Fibroblast of skin of right biceps (primary cell): Measurements from ENCODE around the gene KIFC1.

Experiments used
- DNase-seq: peaks from one replicate; pipeline ENCODE4 v3.0.0-alpha.2; 2013

The KIFC1 gene

DNA sequence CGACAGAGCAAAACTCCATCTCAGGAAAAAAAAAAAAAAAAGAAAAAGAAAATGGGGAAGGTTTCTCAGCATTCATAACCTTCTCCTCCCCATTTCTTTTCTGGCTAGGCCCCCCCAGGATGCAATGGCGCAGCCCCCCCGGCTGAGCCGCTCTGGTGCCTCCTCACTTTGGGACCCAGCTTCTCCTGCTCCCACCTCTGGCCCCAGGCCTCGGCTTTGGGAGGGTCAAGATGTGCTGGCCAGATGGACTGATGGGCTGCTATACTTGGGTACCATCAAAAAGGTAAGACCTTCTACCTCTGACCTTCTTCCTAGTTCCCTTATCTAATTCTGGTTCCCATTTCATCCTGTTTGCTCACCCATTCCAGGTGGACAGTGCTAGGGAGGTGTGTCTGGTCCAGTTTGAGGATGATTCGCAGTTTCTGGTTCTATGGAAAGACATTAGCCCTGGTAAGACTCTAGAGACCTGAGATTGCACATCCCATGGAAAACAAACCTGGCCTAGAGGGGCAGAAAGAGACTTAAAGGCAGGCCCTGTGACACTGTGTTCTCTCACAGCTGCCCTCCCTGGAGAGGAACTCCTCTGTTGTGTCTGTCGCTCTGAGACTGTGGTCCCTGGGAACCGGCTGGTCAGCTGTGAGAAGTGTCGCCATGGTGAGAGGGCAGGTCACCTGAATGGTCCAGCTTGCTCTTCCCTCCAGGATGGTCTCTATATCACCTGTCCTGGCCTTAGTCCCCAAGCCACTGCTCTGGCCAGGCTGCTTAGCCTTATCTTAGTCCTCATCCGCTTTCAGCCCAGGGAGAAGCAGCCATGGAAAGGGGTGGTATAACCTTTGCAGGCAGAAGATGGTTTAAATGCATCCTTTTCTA is 20.8 kb downstream of the KIFC1 start:
- no peak for DNase-seq

DNA sequence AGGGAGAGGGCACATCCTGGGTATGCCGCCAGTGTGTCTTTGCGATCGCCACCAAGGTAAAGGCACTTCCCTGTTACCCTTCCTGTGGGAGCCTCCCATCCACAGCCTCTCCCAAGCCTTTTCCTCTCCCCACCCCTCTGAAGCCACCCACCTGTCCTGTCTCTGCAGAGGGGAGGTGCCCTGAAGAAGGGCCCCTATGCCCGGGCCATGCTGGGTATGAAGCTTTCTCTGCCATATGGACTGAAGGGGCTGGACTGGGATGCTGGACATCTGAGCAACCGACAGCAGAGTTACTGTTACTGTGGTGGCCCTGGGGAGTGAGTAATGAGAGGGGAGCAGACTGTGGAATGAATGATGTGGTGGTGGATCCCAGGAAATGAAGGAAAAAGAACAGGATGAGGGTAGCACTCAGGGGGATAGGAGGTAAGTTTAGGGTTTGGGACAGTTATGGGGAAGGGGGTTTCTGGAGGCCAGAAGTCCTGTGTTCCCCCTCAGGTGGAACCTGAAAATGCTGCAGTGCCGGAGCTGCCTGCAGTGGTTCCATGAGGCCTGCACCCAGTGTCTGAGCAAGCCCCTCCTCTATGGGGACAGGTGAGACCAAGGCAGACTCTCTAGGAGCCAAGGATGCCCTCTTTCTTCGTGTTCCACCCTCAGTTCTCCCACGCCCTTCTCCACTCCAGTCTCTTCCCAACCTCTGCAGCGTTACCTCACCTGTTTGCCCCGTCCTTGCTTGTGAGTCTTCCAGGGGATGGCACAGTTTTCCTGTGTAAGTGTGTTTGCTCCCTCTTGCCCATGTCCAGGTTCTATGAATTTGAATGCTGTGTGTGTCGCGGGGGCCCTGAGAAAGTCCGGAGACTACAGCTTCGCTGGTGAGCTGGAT is 21.9 kb downstream of the KIFC1 start:
- DNase-seq = no peak

DNA sequence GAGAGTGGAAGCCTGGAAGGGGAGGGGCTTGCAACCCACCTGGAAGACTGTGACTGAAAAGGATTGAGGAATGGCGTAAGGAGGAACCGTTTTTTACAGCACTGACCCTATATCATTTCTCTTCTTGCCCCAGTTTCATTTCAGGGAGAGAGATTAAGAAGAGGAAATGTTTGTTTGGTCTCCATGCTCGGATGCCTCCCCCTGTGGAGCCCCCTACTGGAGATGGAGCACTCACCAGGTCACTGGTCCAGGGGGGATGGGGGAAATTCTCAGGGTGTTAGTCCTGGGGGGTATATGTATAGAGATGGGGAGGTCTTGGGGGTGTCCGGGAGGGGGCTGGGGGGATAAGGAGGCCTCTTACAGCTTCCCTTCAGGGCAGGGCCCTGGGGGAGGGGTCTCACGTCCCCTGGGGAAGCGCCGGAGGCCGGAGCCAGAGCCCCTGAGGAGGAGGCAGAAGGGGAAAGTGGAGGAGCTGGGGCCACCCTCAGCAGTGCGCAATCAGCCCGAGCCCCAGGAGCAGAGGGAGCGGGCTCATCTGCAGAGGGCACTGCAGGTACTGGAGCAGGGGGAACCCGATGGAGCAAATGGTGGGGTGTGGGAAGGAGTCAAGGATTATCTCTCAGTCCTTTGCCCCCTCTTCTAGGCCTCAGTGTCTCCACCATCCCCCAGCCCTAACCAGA is 23.1 kb downstream of the KIFC1 start:
- no peak for DNase-seq

DNA sequence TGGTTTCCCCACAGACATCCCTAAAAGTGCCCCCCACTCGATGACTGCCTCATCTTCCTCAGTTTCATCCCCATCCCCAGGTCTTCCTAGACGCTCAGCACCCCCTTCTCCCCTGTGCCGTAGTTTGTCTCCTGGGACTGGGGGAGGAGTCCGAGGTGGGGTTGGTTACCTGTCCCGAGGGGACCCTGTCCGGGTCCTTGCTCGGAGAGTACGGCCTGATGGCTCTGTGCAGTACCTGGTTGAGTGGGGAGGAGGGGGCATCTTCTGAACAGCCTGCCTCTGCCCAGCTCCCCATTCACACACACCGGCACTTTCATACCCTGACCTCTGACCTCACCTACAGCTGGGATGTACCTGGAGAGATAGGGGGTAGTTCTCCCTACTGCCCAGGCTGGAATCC is 24.2 kb downstream of the KIFC1 start:
- no peak for DNase-seq

DNA sequence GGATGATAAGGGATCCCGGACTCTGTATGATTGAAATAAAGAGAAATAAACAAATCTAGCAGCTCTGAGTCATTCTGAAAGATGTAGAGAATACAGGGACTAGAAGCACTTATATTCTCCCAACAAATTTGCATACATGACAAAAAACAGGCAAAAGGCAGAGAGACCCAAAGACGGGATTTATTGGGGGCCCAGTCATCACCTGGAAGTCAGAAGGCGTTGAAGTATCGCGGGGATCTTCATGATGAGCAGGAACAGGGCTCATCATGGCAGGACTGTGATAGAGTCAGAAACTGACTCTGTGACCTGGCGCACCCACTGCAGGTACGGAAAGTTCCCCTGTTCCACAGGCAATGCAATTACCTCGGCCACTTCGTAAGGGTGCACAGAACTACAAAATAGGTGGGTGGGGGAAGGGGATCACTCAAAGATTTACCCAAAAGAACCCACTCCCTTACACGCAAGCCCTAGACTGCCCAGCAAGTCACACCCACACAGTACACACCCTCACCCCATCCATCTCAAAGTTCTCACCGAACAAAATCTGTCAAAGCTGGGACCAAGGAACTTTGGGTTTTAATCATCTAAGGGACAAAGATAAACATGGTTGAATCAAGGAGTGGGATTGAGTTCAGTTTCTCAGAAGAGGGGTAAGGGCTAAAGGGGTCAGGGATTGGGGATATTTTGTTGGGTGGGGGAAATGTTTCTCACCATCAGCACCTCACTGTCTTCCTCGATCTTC is 24.9 kb downstream of the KIFC1 start:
- DNase-seq = no peak

DNA sequence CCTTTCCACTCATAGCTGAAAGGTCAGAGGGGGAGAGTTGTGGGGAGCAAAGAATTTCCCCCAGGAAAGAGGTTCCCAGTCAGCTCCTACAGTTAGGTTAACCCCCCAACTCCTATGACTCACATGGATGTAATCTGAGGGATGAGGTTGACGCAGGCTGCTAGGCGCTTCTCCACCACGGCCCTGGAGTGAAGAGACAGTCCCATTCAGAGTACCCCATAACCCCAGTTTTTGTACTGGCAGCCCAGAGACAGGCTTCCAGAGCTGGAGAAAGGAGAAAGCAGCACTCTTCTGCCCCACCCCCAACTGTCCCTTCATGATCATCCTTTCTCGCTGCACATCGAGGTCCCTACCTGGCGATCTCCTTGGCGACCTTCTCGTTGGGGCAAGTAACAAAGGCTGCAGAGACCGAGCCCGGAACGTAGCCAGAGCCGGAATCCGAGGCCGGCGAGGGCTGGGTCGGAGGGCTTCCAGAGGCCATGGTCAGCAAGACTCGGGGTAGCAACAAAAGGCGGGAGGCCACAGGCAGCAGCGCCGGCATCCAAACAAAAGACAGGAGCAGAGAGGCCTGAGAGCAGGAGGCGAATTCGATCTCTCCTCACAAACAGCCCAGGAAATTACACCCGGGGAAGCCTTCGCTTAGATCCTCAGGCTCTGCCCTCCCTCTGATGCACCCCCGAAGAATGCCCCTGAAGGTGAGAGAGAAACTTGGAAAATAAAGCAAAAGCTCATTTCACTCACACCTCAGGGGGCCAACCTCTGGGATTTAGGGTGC is 25.7 kb downstream of the KIFC1 start:
- DNase-seq = peak; percentile 93

DNA sequence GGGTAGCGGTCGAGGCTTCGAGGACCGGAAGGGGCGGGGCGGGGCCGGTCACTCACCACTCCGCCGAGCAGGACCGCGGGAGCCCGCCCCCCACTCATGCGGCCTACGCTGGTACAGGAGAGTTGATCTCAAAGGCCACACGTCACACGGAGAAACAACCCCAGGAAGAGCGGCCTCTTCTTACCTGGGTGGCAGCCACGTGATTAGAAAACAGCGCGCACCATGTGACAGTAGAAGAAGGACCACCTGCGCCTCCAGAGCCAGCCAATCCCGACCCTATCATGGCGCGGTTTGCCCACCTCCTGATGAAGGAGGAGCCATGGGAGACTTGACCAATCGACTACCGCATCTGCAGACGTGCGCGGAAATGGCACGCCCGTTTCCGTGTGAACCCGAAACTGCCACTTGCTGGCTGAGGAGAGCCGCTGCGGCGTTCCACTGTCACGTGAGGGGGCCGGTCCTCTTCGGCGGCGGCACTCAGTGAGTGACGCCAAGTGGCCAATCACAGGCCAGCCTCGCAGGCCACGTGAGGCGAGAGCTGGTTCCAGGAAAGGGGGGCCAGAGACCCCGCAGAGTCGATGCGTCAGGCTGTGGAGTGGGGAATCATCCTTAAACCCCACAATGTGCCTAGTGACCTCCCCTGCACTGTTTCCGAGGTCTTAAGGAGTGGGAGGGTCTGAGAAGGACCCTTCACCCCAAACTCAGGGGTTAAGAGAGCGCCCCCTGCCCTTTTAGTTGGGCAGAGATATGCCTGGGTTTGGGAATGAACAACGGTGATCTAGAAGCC is 26.5 kb downstream of the KIFC1 start, which contains the start of gene CUTA:
CUTA (minus strand) TSS at position 205 of the 787 bp plus-strand sequence; CDS start at position 98, 107 bp downstream.
- DNase-seq = peak; percentile 100

DNA sequence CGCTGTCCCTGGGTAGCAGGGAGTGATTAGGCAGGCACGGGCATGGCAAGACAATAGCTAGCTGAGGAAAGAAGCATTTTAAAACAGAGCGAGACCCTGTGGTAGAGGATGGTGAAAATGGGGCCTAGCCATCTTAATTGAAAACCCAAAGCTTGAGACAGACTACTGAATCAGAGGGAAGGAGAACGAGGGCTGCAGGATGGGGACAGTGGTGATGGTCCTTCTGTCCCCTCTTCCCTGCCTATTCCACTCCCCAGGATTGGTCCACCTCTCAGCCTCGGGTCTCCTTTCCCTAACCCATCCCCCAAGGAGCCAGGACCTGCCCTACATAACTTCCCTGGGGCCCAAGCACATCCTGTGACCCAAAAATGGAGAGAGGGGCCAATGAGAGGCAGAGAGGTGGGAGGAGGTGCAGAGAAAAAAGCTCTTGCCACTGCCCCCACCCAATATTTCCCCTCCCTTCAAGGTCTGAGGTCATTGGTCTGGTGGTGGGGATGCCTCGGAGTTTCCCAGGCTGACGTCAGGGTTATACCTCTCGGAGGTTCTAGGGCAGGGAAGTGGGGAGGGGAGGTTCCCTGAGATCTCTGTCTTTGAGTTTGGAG is 27.2 kb downstream of the KIFC1 start:
- DNase-seq = peak; percentile 33

DNA sequence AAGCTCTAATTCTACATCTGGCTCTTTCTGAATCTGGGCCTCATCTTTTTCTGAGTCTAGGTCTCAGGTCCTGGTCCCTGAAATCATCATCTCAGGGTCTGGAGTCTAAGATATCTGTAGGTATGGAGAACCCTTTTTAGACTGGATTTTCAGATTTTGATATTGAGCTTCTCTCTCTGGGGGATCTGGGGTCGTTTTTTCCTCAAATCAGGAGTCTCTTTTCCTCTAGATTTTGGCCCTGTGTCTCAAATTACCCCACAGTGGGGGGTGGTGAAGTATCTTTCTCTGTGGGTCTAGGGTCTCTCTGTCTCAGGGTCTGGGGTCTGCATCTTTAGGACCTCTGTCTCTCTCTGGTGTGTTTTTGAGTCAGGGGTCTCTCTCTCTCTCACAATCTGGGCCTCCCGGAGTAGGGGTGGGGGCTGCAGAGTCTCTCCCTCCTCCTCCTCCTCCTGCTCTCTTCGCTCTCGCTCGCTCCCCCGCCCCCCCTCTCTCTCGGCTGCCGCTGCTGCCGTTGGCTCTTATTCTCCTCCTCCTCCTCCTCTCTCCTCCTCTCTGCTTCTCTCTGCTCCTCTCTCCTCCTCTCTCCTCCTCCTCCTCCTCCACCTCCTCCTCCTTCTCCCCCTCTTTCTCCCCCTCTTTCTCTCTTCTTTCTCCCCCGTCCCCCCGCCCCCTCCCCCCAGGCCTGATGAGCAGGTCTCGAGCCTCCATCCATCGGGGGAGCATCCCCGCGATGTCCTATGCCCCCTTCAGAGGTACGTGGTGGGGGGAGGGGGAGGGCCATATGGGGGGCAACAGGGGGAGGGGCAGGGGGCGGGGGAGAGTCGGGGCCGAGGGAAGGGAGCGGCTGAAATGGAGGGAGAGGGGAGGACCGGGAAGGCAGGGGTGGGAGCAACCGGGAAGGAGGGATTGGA is 28.2 kb downstream of the KIFC1 start, which contains the start of gene SYNGAP1:
SYNGAP1 (plus strand) TSS at position 486 of the 911 bp plus-strand sequence; CDS start at position 686, 200 bp downstream.
- peak; percentile 80 for DNase-seq

DNA sequence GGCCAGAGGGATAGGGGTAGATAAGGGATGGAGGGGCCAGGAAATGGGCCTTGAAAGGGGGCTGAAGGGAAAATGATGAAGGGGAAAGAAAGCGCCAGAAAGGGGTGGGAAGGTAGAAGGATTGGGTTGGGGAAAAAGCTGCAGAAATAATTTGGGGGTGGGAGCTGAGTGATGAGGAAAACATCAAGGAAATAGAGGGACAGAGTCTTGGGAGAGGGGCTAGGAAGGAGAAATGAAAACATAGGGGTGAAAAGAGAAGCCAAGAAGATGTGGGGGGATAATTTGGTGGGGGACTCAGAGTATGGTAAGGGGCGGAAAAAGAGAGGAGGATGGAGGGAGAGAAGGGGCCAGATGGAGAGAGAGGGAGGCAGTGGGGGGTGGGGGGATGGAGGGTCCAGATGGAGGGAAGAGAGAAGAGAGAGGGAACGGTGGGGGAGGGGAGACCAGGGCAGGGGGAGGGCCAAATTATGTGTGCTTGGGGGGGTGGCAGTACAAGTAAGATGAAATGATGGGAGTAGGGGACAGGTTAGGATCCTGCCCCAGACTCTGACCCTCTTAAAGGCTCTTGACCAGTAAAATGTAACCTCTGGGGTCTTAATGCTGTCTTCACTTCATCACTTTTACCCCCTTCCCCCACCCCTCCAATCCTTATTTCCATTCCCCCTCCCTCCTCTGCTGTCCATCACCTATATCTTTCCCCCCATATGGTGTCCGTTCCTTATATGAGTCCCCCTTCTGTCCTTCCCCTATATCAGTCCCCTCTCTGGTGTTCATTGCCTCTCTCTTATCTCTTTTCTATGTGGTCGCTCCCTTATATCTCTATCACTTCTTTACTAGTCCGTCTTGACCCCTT is 29.1 kb downstream of the KIFC1 start:
- DNase-seq = peak; percentile 35

DNA sequence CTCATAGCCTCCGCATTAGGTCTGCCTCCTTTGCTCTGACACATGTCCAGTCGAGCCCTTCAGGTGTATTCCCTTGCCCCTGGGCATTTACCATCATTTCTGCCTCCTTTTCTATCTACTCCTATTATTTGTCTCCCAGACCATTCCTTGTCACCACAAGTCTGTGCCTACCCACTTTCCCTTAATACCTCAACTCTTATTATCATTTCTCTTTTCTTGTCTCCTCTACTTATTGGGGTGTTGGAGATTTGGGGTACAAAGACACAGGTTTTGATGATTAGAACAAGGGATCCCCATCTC is 29.7 kb downstream of the KIFC1 start:
- no peak for DNase-seq

DNA sequence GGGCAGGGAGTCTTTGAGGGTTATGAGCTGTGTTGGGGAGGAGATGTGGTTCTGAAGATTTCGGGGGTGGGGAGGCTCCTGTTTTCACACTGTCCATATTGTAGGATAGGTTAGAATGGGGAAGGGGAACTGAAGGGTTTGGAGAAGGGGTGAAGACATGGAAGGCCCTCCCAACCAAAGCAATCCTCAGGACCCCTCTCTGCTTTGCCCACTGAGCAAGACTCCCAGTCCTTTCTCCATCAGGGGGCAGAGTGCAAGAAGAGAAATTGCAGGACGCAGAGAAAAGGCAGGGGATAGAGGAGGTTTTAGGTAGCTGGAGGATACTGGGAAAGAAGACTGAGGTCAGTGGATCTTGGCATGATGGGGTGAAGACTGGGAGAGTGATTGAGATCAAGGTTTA is 32.2 kb downstream of the KIFC1 start:
- DNase-seq = no peak

DNA sequence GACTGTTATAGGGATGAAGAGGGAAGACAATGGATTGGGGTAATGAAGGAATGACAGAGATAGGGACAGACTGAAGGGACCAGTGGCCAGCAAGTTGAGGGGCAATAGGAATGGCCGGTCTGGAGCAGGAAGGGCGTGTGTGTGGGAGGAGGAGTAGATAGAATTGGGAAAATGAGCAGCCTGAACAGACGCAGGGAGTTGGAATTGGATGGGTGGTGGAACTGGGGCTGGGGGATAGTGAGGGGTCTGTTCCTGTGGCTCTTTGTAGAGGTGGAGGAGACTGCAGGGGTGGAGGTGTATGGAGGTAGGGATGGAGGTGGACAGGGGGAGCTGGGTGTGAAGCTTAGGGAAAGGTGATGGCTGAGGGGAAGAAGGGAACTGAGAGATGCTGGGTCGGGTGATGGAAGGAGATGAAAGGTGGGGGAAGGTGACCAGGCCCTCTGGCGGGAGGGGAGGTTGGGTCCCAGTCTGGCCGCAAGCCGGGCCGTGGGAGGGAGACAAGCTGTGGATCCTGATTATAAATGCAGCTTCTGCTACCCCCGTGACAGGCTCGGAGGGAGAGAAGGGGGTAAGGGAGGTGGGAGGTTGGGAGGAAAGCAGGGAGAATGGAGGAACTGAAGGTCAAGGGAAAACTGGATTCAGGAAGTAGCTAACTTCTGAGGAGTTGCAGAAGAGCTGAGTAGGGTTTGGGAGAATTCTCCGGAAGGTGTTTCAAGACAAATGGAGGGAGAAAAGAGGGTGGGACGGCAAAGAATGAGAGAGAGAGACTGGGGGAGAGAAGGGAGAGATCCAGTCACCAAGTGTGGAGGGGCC is 33.4 kb downstream of the KIFC1 start:
- DNase-seq = no peak

DNA sequence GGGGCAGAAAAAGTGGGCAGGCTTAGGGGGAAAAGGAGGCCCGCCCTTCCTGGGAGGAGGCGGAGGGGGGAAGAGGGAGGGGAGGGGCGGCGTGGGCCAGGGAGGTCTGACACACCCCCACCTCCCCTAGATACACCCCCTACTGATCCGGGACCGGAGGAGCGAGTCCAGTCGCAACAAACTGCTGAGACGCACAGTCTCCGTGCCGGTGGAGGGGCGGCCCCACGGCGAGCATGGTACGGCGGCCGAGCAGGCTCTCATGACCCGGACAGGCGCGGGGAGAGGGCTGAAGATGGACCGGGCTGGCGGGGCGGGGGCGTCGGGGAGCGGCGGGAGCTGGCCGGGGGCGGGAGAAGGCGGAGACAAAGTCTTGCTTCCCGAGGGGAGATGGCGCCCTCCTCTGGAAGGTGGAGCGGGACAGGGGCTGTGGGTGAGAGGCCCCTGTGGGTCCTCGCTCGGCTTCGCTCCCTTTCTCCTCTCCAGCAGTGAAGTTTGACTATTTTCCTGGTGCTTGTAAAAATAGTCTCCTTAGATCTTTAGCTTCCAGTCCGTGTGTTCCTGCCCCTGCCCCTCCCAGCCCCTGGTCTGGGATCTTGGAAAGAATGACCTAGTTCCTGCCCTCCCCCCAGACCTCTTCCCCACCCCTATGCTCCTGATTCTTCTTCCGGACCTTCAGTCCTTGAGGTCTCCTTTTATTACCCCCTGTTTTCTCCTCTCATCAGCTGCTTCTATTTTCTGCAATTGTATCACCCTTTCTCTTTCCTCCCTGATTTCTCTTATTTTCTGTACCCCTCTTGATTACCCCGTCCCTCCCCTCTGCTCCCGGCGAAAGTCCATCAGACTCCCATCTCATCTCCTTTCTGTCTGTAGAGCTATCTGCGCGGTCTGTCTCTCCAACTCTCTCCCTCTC is 34.3 kb downstream of the KIFC1 start:
- peak; percentile 88 for DNase-seq

DNA sequence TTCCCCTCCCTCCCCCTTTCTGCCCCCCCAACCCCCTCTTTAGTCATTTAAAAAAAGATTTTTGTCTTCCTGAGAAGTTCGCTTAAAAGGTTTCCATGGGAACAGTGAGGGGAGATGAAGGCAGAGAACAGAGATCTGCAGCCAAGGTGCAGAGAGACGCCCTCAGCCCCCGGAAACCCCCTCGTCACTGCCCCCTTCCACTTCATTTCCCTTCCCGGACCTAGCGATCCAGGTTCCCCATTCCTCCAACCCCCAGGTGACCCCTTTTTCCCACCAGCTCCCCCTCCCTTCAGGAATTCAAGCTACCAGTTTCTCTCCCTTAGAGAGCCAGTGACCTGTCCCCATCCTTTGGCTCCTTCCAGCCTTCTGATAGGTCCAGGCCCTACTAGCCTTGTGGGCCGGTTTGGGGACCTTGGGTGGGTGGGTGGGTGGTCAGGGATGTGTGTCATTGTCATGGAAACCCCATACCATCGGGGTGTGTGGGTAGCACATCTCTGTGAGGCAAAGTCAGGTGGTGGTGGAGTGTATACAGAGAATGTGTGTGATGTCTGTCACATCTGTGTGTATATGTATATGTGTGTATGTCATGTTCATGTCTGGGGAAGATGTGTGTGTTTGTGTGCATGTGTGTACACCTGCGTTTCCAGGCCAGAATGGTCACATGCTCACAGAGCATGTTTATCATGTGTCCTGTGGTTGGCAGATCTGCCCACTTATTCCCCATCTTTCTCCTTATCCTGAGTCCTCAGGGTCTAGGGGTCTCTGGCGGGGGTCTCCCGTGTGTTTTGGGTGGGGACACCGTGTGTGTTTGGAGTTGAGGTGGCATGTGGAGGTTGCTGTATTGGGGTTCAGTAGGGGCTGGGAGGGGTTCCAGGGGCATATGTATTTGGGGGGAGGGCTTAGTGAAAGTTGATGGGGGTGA is 35.2 kb downstream of the KIFC1 start:
- peak; percentile 24 for DNase-seq
